GM18508 (cell line): ENCODE results near the gene LTBP1.
"Not testable (repeated sequence)": the region's sequence is repeated elsewhere in the genome, so short reads cannot be mapped to it uniquely, and the experiment has no call there.

Experiments
- ATAC-seq: cut with Tn5 transposase; IDR thresholded peaks from one replicate; pipeline ENCODE4 v1.9.1; 2021; ENCODE audit warnings: moderate number of reproducible peaks; ENCODE audit not compliant: insufficient read depth, unreplicated experiment

The LTBP1 gene

DNA sequence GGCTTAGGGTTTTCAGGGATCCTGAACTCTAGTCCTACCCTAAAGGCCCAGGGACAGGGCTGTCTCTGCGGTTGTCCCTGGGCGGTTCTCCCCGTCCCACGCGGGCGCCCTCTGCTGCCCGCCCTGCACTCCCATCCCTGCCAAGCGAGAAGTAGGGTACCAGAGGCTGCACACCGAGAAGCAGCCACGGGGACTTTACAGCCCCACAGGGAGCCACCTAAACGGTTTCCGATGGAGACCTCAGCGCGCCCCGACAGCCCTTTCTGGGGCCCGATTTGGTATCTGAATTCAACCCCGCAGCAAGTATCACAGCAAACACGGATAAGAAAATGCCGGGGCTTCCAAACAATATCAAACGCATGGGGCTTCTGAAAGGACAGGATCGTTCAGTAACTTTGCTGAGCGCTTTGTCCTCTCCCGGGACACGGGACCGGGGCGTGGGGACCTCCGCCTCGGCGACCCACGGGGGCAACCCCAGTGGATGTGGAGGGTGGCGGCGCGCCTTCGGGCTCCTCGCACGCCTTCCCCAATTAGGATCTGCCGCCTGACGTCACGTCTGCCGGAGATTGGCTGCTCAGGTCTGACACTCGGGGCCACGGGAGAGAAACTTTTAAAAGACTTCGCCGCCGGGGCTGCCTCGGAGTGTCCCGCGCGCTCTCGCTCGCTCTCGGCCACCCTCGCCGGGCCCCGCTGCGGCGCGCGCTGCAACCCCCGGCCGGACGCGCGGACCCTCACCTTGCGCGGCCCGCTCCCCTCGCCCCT lies at the start of gene LTBP1:
Gene LTBP1, plus strand, starts transcription at position 640 of the 762 bp plus-strand sequence. CDS start 372 bp downstream, outside the sequence.
- no peak for ATAC-seq

DNA sequence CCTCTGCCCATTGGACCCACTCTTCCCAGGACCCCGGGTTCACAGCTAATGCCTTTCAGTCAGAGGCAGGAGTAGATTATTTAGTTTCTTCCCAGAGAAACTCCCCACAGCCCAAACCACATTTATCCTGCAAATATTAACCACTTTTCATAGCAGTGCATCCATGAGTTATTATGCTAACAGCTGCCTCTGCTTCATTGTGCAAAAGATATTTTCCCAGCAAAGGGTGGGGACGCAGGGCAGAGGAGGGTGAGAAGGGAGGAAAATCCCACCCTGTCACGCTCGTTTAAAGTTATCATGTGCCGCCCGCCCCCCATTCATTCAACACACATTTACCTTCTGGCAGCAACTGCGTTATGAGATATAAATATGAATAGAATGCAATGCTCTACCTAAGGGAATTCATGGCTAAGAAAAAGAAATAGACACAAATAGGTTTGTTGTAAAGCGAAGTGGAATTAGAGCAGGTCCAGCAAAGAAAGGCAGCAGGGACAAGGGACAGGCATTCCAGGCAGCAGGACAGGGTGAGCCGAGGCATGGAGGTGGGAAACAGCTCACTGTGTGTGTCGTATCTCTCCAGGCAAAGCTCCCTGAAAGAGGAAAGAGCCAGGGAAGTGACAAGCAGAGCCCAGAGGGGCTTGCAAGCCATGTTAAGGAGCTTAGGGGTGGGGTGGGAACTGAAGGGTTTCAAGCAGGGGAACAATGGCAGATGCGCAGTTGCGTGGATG lies 46.3 kb upstream of the LTBP1 start:
- no peak for ATAC-seq

DNA sequence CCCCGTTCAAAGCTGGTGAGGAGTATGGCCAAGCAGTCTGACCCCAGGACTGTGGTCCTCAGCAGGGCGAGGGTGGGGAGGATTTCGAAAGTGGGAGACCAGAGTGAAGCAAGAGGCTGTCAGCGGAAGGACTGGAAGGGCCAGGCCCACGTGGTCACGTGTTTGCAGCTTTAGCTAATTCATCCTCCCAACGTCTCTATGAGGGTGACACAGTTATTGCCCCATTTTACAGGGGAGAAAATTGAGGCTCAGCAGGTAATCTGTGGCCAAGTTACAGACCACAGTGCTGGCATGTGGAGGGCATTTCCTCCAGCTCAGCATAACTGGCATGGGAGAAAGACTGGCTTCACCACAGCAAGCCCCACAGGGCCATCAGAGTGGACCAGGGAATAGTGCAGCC lies 45.4 kb upstream of the LTBP1 start:
- ATAC-seq = no peak

- no peak for ATAC-seq
These were observed 44.6 kb upstream of the LTBP1 start for GRCh38 chr2:32902174-32902573.

DNA sequence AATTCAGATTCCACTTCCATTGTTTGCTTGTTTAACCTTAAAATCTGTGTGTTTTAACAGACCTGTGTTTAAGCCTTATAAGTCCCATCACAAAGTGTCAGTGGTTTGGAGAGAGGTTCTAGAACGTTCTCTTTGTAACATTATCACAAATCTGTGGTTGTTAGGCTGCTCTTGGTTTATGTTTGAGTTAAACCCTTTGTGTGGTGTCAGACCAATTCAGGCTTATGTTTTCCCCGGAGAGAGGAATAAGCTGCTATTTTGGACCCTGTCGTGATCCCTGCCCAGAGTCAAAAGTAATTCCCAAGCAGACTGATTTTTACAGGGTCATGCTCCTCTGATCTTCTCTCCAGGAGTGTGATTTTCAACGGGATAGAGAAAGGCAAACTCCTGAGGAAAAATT lies 43.8 kb upstream of the LTBP1 start:
- ATAC-seq = no peak

GRCh38 chr2:32904074-32904473 lies 42.7 kb upstream of the LTBP1 start:
- ATAC-seq = no peak

- no peak for ATAC-seq
These were observed 42.0 kb upstream of the LTBP1 start for GRCh38 chr2:32904751-32905150.

DNA sequence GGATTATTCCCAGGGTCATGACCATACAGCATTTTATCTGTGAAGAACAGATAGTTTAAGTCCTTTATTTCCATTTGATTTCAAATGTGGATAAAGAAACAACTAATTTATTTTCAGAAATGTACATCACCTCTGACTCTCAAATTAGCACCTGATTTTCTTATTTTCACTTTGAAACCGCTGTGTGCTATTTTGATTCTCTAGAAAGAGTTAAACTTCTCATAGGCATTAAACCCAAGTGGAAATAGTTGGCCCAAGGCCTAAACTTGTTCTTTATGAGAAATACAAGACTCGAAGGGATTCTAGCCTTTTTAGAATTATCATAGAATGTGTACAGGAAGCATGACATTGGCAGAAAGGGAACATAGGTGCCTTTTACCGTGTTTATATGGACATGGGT lies 41.5 kb upstream of the LTBP1 start:
- no peak for ATAC-seq

DNA sequence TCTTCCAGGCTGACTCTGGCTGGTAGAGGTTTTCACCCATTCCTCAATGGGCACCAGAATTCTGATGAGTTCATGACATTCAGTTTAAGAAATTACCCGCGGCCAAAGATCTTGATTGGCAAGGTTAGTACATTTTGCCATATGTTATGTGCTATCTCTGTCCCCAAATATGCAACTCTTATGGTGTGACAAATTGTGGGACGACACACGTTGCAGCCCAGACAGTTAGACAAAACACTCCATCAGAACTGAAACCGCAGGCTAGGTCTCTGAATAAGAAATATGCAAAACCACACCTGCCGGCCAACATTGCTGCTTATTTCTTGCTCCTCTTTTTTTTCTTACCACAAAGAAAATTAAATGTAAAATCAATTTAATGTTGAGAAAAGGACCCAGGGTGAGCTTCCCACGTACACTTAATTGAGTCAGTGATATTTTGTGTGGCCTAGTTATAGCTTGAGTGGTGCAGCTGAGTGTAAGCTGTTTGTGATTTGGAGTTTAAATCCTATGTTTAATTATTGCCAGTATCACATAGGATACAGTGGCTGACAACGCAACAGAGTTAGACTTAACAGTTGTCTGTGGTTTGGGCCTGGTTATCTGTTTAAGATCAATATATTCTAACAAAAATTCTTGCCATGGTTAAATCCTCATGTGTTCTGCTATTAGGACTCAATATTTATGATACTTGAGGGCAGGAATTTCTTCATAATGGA lies 35.7 kb upstream of the LTBP1 start:
- peak; percentile 89 for ATAC-seq

GRCh38 chr2:32915694-32916093 lies 31.1 kb upstream of the LTBP1 start:
- ATAC-seq = no peak

- ATAC-seq = no peak
These were observed 28.0 kb upstream of the LTBP1 start for GRCh38 chr2:32918774-32919173.

- ATAC-seq = not testable (repeated sequence)
These were observed 26.9 kb upstream of the LTBP1 start for GRCh38 chr2:32919901-32920300.

- ATAC-seq = not testable (repeated sequence)
These were observed 25.3 kb upstream of the LTBP1 start for GRCh38 chr2:32921486-32921885.

- no peak for ATAC-seq
These were observed 24.3 kb upstream of the LTBP1 start for GRCh38 chr2:32922501-32922900.

GRCh38 chr2:32923109-32923508 lies 23.6 kb upstream of the LTBP1 start:
- ATAC-seq = no peak

DNA sequence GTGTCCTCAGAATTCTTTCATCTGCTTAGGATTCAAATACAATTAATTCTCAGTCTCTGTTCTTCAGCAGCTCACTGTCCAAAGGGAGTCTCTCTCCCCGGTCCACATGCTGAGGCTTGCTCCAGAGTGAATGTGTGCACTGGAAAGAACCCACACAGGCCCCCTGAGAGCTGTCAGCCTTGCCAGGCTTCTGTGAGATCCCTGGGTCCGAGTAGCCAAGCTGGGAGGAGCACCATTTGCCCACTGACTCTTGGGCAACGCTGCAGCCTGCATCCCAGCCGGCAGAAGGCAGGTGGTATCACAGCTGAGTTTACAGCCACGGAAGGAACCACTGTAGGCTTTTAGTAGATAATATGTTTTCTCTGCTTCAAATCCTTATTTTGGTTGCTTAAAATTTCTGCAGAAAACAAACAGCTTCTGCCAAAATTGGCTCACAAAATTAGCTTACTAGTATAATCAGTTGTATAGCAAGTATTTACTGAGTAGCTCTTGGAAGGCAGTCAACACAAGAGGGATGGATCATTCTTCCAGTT lies 21.4 kb upstream of the LTBP1 start:
- no peak for ATAC-seq

DNA sequence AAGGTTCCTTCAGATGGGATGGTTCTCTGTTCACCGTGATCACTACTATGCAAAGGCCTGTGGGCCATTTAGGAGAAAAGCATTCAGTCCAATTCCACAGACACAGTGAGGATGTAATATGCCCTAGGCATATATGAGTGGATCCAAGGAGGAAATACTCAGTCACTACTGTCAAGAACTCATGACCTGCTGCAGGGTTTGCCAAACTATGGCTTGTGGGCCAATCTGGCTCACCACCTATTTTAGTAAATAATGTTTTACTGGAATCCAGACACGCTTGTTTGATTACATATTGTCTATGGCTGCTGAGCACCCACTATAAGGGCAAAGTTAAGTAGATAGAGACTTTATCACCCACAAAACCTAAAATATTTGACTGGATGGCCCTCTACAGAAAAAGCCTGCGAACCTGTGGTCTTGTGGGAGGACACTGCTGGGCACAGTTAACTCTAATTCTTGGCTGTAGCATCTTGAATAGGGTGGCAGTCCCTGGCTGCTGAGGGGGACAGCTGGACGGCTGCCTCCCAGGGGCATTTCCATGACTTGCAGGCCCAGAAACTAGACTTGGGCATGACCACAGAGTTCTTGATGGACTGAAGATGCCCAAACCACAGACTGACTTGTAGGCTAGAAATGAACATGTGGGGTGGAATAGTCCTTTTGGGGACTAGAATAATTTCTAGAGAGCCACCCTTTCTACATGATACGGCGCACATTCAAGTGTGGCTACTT lies 20.6 kb upstream of the LTBP1 start:
- ATAC-seq = no peak

- no peak for ATAC-seq
These were observed 20.1 kb upstream of the LTBP1 start for GRCh38 chr2:32926708-32927084.

DNA sequence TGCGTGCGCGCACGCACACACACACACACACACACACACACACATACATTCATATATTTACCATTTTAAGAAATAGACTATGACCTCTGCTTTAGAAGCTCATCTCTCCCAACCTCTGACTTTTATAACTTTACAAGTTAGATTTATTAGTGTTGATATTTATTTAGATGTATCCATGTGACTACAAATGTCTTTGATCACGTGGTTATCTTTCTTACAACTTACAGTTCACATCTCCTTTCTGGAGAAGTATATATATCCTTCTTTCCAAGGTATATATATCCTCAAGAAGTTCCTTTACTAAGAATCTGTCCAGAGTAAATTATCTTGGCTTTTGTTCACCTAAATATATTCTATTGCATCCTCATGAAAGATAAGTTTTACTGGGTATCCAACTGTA lies 16.3 kb upstream of the LTBP1 start:
- no peak for ATAC-seq

DNA sequence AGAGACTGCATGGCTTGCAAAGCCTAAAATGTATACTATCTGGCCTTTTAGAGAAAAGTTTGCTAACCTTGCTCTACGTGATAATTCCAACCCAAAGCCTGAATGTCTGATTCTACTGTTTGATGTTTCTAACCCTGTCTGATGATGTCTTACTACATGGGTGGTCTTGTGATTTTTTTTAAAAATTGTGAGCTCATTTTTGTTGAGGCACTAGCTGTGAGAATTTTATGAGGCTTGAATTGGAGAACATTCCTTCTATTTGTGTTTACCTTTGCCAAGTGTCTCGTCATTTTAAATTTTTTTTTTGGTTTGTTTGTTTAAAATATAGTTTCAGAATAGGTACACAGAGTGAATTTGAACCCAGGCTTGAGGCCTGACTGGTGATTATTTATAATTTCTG lies 15.2 kb upstream of the LTBP1 start:
- no peak for ATAC-seq
